ACHN (cell line): ENCODE results near the gene EFNA1.

Experiments
- DNase-seq: peaks from one replicate; pipeline ENCODE4 v3.0.0-alpha.2; 2015
- in situ Hi-C: cut with HindIII; loops from 2 replicates; pipeline ENCODE4 v1.10.0; 2017; ENCODE audit warnings: low sequenced_read_pairs, low pct_ligation_motif_present, low pct_unique_long_range_greater_than_20kb

The EFNA1 gene

DNA sequence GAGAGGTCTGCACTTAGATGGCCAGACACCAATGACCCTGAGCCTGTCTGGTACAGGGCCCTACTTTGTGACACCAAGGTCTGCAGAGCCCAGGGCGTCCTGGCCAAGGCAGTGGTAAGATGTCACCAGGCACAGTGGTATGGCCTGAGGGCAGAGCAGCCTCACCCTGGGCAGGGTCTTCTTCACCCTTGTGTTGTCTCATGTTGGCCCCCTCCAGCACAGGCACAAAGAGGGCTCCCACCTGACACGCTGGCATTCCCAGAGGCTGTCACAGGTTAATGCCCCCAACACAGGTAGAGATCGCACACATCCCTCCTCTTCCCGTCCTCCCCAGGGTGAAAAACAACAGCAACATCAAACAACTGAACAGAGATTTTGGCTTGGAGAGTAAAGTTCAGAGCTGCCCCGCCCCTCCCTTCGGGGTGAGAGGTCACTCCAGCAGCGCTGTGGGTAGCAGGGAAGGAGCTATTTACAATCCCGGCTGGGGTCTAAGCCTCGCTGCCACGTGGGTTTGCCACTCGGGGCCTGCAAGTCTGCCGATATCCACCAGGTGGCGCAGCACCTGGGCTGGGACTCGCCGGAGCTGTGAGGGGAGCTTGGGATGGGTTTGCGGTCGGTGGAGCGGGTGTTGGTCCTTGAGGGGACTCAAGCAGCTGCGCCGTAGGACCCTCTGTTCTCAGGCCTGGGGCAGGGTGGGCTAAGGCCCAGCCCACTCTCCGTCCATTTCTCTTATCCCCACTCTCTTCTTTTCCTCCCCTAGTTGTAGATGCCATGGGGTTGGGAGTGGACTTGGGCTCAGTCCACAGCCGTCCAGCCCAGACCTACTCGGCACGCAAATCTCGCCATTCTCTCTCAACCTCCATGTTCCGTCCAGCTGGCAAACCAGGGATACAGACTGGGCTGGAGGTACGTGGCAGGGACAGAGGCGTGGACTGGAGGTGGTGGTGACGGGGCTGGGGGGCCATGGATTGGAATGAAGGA lies 36.3 kb upstream of the EFNA1 start:
- DNase-seq: peak; percentile 73
- in situ Hi-C loops: no loop called here

DNA sequence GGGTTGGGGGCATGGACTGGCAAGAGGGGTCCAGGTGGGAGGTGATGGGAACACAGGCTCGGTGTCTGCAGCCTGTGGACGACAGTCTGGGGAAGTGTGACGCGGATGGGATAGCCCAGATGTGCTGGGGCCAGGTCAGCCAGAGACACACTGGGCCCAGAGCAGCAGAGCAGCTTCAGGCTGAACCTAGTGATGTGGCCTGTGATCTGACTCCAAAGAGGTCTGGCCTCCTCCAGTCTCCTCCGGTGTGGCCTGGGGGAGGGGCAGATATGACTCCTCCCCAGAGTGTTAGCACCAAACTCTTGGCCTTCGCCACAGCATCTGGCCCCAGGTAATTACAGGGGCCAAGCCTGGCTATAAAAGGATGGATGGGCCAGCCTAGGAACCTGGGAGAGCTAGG lies 35.5 kb upstream of the EFNA1 start:
- no peak for DNase-seq
- in situ Hi-C loops: no loop called here

DNA sequence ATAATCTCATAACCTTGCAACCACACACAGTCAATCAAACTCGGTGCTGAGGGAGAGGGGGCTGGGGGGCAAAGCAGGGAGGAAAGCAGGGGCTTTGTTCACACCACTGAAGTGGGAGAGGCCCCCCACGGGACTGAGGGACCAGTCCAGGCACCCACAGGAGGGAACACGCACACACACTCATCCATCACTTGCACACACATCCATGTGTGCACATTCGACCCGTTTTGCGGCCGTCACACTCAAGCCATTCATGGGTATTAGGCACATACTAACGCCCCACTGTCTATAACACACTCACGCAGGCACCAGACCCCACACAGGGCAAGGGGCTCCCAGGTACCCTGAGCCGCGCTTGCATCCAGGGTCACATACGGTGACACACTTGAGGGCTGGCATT lies 35.0 kb upstream of the EFNA1 start:
- DNase-seq: no peak
- in situ Hi-C loops: no loop called here

DNA sequence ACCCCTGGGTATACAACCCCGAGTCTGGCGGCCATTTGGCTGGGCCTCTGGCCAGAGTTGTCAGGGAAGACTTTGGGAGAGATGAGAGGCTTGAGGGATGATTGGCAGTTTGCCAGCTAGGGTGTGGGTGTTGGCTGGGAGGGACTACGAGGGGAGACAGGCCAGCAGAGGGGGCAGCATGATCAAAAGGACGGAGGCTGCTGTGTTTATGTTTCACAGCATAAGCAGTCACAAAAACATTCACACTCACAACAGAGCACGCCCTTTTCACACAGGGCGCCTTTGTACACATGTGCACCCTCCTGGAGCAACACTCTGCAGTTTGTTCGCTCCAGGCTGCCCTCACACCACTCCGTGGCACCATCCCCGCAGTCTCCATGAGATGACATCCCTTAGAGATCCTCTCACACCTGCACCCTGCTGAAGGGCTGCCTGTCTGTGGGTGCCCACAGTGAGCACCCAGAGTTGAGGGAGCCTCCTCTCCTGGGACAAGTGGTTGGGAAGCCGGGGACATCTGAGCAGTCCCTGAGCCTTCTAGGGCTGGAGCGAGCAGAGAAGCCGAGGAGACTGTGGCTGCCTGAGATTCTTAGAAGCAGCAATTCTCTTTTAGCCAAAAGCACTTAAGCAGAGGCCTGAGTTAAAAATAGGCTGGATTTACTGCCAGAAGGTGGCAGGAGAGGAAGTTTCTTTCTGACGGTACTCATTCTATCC lies 33.6 kb upstream of the EFNA1 start:
- in situ Hi-C loops: no loop called here
- peak; percentile 52 for DNase-seq

DNA sequence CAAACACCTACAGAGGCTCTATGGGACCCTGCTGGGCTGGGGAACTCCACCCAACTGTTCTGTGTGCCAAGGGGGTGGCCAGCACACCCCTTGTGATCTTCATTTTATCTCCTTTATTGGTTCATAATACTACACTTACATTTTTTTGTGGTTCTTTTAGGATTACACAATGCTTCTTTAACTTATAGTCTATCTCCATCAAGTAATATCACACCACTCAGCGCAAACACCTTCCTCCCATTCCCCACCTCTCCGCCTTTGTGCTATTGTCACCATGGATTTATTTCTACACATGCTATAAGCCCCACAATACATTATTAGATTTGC lies 33.1 kb upstream of the EFNA1 start:
- in situ Hi-C loops: no loop called here
- no peak for DNase-seq

DNA sequence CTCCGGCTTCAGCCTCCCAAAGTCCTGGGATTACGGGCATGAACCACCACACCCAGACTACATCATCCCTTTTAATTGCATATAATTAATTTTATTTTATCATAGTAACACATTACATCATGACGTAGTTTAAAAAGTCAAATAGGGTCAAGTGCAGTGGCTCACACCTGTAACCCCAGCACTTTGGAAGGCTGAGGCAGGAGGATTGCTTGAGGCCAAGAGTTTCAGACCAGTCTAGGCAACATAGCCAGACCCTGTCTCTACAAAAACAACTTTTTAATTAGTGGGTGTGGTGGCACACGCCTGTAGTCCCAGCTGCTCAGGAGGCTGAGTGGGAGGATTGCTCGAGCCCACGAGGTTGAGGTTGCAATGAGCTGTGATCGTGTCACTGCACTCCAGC lies 28.3 kb upstream of the EFNA1 start:
- in situ Hi-C loops: no loop called here
- DNase-seq: no peak

DNA sequence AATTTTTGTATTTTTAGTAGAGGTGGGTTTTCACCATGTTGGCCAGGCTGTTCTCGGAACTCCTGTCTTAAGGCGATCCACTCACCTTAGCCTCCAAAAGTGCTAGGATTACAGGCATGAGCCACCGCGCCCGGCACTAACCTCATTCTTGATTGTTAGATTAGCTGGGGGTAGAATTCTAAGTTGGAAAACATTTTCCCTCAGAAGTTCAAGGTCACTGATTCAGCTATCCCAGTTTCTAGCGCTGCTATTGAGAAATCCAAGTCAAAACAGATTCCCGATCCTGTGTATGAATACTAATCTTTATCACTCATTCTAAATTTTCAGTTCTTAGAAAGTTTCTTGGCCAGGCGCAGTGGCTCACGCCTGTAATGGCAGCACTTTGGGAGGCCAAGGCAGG lies 24.4 kb upstream of the EFNA1 start:
- DNase-seq: no peak
- in situ Hi-C loops: no loop called here

DNA sequence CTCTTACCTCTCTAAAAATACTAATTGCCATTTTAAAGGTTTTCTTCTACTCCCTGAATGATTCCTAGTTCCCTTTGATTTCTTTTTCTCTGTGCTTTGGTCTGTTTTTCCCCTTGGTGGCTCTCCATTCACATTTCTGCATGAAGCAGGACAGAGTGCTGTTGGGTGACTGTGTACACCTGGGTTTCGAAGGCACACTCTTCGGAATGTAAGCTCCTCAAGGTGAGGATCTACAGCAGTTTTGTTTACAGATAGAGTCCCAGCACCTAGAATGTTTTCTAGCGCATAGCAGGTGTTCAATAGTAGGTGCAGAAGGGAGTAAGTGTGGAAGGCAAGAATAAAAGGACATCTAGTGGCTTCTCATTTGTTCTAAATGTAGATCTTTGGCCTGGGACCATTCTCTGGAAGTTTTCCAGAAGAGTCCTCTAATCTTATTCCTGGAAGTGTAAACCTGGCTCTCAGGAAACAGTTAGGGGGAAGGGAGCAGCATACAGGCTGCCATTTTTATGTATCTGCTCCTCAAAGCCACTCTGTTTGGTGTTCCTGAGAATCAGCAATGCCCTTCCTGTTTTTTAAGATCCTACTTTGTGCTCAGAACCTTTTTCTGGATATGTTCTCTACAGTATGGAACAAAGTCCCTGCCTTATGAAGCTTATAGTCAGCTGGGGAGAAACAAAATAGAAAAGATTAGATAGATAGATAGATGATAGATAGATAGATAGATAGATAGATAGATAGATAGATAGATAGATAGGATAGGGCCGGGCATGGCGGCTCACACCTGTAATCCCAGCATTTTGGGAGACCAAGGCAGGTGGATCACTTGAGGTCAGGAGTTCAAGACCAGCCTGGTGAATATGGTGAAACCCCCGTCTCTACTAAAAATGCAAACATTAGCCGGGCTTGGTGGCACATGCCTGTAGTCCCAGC lies 22.8 kb upstream of the EFNA1 start:
- DNase-seq: no peak
- in situ Hi-C loops: no loop called here

DNA sequence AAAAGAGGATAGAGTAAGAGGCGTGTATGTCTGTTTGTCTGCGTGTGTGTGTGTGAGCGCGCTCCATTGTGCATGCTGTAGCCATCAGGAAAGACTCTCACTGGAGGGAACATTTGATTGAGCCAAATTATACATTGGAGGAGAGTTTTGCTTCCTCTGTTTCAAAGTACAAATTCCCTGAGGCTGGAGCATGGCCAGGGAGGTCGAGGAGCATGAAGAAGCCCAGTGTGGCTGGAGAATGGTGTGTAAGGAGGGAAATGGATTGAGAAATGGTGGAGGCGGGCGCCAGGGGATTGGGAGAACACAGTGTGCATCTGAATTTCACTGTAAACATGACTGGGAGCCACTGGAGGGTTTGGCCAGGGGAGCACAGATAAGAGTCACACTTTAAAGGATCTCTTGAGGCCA lies 22.1 kb upstream of the EFNA1 start:
- in situ Hi-C loops: no loop called here
- no peak for DNase-seq

DNA sequence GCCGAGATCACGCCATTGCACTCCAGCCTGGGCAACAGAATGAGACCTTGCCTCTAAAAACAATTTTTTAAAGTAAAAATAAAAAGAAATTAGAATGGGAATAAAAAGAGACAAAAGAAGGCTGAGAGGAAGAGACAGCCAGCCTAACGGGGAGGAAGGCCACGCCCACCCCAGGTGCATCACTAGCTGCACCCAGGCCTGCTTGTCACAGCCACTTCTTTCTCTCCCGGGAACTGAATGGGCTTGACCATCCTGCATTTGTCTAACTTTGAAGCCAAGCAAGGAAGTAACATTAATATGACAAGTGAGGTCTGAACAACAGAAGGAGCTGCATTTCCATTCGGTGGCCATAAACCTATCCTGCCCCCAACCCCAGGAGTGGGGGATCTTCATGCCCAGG lies 20.8 kb upstream of the EFNA1 start:
- in situ Hi-C loops: no loop called here
- no peak for DNase-seq

DNA sequence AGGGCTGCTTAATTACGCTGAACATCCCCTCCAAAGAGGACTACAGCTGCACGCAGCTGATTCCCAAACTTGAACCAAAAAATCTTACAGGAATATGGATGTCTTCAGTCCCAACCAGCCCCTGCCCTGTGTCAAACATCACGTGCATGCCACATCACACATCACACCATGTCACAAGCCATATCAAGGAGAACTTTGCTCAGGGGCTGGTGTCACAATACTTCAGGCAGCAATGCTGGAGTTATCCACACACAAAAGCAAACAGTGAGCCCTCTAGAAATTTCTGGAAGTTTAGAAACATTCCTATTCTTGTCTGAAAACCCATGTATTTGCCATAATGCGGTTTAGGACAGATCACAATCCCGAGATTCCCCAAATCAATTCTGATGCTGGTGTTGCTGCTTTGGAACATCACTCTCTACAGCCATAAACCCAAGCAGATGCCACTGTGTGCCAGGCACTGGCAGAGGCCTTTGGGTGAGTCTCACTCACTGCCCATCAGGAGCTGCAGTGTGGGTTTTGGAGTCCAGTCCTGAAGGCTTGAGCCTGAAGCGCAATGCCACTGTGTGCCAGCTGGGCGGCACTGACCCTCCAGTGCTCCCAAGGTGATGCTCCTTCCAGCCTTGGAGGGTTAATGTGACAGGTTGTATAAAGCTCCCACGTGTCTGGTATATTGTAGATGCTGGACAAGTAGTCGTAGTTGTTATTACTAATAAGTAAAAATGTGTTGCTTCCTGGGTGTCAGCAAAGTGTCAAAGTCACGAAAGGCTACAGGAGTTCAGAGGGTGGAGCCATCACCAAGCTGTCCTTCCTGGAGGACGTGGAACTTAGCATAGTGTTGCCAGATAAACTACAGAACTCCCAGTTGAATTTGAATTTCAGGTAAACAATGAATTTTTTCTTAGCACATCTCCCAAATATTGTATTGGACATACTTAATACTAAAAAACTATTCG lies 20.1 kb upstream of the EFNA1 start:
- DNase-seq: no peak
- in situ Hi-C loops: no loop called here

DNA sequence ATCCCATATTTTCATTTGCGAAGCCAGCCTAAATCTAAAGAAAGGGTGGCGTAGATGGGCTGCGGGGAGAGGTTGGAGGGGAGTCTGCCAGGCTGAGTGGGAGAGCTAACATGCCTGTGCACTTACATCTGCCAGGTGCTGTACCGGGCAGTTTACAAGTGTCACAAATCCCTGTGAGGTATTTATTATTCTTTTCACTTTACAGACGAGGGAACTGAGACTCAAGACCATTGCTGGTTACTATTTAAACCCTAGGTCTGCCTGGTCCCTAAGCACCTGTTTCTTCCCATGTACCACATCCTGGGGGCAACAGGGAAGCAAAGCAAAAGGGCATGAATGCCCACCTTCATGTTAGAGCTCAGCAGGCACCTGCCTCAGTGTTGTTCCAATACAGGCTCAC lies 19.4 kb upstream of the EFNA1 start:
- in situ Hi-C loops: no loop called here
- no peak for DNase-seq

DNA sequence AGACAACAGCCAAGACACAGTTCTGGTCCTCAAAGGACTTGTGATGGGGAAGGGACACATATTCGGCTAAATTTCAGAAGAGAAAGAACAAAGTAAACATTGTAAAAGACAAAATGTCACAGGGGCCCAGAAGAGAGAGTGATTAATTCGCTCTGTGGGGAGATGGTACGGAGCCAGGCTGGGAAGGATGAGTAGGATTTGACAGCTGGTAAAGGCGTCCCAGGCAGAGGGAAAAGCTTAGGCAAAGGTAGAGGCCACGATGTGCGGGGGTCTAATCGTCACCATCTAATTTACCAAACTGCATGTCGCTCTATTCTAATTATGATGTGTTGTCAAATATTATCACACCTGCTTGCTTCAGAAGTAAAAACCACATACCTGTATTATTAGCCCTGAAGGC lies 17.3 kb upstream of the EFNA1 start:
- DNase-seq: no peak
- in situ Hi-C loops: no loop called here

DNA sequence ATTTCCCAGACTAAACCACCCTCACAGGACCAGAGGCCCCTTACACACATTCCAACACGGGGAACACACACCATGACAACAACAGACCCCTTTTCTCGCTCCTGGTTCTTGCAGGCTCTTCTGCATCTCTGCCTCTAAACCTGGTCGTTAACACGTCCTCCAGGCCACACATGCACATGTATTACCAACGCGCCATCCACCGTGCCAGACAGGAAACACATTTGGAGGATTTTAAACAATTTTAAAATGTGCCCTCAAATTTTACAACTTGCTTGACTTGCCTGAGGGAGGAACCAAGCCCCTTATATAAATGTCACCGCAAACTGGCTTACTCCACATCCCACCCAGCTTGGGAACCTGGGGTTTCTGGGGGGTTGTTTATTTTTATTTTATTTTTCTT lies 16.9 kb upstream of the EFNA1 start:
- in situ Hi-C loops: no loop called here
- no peak for DNase-seq

DNA sequence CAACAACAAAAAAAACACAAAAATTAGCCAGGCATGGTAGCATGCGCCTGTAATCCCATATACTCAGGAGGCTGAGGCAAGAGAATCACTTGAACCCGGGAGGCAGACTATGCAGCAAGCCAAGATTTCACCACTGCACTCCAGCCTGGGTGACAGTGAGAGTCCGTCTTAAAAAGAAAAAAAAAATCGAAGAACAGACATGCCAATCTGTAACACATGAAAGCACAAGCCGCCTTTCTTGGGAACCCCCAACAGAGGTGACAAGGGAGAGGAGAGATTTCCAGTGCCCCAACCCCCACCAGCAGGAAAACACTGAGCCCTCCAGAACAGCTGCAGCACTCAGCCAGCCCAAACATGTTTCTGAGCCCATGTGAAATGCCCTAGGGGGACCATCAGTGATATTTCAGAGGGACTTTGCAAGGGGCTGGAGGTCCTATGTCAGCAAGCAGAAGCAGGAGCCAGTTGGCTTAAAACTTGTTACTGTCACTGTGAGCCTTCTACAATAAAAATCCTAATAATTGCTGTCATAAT lies 14.2 kb upstream of the EFNA1 start:
- DNase-seq: no peak
- in situ Hi-C loops: no loop called here

DNA sequence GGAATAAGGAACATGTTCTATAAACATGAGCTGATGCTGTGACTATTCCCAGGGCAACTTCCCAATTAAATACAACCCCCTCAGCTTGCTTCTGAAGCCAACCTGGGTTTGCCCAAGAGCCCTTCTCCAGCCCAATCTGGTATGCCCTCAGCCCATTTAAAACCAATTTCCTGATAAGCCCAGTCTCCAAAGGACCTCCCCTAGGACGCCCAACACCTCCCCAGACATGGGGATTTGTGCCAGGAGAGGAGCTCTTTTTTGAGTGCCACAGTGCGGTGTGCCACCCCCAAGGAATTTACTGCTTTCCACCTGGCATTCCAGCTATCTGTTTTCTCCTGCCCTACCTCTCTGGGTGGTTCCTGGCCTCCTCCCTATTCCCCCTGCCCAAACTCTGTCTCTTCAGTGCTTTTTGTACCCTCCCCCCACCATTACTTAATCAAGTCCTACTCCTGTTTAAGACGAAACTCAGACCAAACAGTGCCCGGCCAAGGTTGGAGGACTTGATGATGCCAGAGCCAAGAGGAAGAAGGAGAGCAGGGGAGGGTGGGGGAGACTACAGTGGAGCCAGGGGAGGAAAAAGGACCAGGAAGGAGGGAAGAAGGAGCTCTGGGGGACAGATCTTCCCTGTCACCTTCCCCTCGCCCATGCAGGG lies 11.4 kb upstream of the EFNA1 start:
- in situ Hi-C loops: no loop called here
- no peak for DNase-seq

DNA sequence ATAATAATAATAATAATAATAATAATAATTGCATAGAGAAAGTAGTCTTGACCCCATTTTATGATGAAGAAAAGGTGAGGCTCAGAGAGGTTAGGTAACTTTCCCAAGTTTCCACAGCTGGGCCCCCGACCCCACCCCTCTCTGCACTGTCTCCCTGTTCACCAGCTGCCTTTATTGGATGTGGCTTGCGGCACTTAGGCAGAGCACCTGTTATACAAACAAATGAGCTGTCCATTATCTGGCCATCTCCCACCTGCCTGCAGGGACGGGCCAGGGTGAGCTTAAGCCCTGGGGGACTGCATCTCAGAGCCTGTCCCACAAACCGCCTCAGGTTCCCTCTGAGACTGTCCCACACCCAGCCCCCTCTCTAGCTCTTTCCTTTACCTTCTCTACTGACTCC lies 10.1 kb upstream of the EFNA1 start:
- in situ Hi-C loops: no loop called here
- no peak for DNase-seq
